GM21381 (cell line): Measurements from ENCODE around the gene DLGAP1.
"Not testable (repeated sequence)": the region's sequence is repeated elsewhere in the genome, so short reads cannot be mapped to it uniquely, and the experiment has no call there.

Source experiments
- ATAC-seq: cut with Tn5 transposase; IDR thresholded peaks from one replicate; pipeline ENCODE4 v1.9.1; 2021; ENCODE audit warnings: mild to moderate bottlenecking, moderate library complexity; ENCODE audit not compliant: unreplicated experiment

Gene DLGAP1

DNA sequence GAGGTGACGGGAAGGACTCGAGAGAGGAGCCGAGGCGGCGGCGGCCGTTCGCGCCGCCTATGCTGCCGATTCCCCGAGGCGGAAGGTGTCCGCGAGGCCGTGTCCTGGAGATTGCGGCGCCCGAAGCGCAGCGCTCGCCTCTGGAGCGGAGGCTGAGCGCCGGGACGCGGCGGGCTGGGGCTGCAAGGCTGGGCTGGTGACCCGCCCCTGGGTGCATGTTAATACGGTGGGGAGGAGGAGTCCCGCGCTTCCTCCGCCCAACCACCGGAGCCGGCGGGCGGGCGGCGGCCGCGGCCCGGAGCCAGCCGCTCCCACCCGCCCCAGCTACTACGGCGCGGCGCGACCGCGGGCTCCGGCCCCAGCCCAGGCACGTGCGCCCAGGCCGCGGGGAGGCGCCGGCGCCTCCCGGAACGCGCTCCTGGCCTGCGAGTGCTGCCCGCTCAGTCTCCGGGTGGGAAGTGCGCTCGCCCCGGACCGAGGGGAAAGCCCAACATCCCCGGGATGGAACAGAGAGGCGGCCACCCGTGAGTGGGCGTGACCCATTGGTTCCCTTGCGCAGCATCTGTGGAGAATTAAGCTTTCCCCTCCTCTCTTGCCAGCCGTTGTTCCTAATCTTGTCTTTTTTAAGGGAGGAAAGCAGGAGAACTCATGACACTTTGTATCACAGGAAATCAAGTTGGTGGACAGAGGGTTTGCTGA is at the start of gene DLGAP1:
Gene DLGAP1 (minus strand): TSS at position 195 of the 699 bp plus-strand sequence.
- ATAC-seq: peak; percentile 70

DNA sequence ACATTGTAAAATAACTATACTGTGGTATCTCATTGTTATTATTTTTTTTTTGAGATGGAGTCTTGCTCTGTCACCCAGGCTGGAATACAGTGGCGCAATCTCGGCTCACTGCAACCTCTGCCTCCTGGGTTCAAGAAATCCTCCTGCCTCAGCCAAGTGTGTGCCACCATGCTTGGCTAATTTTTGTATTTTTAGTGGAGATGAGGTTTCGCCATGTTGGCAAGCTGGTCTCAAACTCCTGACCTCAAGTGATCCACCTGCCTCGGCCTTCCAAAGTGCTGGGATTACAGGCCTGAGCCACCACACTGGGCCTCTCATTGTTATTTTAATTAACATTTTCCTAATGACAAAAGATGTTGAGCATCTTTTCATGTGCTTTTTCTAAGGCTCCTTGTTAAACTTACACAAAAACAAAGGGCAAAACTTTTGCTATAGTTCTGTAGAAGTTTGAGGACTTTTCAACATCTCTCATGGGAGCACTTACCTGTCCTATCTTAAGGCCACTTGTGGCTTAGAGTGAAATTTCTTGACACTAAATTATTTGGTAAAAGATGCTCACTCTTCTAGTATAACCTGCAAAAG is 39.7 kb upstream of the DLGAP1 start:
- not testable (repeated sequence) for ATAC-seq

DNA sequence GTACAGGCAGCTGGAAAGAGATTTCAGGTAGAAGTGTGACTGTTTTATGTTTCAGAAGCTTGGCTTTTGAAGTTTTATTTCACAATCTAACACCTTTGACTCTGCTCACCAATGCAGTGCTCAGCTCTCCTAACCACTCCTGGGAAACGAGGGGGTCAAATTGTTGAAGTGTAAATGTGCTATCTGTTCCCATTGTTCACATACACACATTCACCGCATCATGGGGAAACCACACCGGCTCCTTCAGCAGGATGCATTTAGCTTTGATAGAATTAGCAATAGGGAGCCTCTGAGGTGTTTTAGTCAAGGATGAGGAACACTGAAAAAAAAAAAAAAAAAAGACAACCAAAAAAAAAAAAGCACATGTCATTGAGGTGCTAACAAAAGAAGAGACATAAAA is 13.4 kb upstream of the DLGAP1 start:
- no peak for ATAC-seq

DNA sequence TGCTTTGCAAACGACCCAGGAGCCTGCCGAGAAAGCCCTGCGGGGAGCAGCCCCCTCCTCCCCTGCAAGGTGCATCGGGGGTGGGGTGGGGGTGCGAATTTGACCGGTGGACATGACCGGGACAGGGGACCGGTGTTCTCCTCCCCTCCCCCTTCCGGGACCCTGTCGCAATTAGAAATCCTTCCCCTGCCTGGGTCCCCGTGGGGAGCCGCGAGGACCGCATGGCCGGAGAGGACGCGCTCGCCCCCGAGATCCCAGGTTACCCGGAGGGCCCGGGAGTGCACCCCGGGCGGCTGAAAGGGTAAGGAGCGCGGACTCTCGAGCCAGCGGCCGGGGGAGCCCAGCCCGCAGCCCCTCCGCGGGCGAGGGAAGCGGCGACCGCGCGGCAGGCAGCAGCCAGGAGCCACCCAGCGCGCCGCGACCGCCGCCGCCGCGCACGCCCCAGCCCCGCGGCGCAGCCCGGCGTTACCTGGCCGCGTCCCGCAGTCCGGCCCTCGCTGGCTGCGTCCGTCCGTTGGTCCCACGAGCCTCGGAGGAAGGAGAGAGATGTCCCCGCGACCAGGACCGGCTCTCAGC is 482 bp downstream of the DLGAP1 start:
- peak; percentile 18 for ATAC-seq

DNA sequence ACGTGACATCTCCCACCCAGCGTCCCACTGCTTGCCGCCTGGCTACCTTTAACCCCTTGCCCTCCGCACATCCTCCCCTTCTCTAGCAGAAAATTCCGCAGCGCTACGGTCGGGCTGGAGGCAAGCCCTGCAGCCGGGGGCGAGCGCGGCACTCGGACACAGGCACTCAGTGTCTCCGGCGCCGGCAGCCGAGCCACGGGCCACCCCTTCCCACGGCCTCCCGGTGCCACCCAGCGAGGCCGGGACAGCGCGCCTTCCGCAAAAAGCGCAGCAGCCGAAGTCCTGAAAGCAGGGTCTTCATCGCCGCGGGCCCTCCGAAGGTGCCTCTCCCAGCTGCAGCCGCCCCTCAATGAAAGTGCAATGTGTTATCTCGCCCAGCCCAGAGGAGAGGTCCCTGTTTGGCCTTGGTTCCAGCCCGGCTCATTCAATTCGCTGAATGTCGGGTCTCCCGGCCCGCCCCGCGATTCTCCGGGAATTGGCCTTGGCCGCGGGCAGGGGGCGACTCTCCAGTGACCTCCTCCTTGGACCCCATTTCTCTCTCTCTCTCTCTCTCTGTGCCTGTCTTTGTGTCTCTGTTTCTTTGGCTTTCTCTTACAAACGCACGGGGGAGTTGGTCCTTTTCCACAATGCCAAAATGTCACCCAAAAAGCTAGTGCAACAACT is 1.1 kb downstream of the DLGAP1 start:
- ATAC-seq: no peak

DNA sequence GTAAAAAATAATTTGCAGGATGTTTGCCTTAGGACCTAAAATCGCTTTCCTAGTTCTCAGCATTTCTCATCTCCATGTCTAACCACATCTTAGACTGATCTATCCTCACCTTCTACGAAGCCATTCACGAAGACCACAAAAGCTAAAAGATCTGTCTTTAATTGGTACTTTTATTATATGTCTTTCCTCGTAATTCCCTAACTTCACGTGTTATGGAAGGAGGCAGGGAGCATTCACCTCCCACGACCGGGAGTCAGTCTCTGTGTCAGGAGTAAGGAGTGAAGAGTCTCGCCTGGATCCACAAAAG is 1.6 kb downstream of the DLGAP1 start:
- no peak for ATAC-seq

DNA sequence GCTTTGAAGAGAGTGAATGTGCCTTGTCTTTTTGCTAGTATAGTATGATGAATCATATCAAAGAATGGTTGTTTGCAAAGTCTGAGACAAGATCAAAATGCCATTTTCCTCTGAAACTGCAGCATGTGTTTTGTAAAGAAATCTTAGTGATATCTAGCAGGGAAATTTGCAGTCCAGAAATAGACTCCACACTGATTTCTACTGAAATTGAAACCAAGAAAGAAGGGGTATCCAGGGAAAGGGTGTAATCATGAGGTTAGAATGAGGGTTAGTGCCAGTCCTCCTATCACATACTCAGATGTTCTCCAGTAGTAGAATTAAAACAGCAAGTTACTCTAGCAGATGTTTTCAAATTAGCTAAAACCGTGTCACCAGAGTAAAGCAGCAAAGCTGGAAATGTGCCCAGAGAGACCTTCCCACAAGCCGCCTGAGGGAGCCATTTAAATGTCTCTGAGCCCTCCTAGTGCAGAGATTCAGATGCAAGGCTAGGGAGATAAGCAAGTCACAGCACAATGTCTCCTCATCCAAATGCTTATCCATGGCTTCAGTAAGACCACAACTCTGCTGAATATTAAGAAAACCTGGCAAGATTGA is 4.9 kb downstream of the DLGAP1 start:
- no peak for ATAC-seq

DNA sequence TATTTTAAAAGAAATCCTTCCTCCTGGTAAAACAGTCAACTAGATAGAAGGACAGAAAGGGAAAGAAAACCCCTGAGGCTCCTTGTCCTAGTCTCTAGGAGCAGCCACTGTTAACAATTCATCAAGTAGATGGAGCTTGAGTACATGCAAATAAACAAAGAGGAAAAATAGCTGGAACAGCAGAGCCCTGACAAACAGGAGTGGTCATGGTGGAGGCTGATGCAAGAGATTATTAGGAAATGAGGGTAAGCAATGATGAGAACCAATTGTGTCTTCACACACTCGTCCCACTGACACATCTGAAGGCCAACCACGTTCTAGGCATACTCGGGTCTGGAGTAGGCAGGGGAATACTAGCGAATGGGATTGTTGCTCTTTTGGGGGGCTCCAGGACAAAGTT is 9.2 kb downstream of the DLGAP1 start:
- no peak for ATAC-seq

DNA sequence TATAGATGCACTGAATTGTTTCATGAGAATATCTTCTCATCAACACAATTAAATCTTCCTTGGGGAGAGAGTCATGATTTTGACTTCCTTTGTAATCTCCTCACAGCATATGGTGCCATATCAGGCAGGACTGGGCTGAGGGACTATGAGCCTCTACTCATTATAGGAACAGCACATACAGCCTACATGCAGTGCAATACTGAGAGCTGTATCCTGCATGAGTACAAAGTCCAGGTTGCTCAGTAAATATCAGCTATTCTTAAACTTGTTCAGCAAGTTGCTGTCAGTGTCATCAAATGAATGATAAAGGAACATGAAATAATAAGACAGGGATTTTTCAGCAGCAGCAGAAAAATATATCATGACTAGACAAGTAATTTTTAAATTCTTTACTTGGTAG is 10.8 kb downstream of the DLGAP1 start:
- no peak for ATAC-seq

DNA sequence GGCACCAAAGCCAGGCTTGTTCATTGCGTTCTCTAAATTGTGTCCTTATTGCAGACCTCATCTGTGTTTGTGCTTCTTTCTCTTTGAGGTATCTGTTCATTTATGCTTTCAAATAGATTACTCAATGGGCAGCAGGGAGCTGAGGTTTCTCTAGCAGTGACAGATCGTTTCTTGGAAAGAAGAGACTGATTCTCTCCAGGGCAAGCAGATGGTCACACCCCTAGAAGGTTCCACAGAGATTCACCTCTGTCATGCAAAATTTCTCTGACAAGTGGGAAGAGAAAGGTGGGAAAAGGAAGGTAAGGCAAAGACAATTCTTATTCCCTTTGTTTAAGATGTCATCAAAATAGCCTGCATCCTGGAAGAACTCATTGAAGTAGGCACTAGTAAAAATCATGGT is 14.0 kb downstream of the DLGAP1 start:
- ATAC-seq: no peak

DNA sequence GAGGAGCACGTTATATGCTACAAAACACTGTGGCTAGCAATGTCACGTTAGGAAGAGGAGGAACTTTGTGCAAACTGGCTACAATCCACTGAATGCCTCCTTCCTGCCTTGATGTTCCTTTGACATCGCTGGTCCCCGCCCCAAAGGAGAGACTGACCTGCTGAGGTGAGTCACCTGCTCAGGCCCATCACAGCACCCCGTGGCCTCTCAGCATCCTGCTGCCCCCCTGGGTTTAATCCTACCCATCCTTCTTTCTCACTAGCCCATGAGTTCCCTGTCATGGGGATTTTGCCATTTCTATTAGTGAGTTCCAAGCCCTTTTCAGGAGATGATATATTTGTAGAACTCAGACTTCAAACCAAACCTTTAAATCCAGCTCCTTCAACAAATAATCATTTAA is 16.2 kb downstream of the DLGAP1 start:
- no peak for ATAC-seq

DNA sequence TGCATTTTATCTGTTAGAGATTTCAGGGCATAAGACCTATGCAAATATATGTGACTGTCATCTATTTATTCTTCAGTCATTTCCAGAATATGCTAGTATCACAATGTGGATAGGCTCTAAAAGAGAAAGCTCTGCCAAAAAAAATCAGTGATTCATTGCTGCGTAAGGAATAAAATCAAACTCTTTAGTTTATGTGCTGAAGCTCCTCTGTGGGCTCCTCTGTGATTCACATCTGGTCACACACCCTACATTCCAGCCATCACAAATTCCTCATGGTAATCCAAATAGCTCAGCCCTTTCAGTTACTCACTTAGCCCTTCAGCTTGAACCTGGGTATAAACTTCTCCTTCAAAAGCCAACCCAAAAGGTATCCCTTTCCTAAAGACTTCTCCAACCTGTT is 21.4 kb downstream of the DLGAP1 start:
- ATAC-seq: no peak

DNA sequence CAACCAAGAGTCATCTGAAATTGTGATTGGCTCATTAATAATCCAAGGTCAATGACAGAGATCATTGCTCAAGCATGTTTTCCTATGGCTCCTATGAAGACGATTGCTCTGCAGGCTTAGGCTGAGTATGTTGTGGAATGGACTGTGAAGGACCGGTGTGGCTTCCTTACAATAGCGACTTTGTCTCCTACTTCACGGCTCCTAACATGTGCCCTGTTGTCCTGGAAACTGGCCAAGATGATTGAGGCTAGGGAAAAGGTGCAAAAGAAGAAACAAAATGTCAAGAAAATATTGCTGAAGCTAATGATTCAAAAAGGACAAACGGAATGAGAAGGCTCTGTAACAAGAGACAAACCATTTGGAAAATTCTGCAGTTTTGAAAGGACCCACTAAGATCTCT is 24.3 kb downstream of the DLGAP1 start:
- ATAC-seq: no peak

DNA sequence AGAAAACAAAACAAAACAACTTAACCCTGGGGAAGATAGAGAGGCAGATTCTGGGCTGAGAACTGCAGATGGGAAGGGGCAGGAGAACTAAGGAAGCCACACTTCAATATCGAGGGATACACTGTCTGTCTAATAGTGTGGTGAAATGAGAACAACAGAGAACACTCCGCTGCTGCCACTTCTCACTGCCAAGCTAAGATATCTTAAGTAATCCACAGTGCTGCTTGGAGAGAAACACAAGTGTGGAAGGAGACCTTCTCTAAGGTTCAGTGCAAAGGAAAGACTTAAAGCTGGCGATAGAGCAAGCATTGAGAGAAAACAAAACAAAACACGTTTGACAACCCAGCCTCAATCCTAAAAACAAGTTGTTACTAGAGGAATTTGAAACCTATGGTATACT is 37.4 kb downstream of the DLGAP1 start:
- no peak for ATAC-seq

DNA sequence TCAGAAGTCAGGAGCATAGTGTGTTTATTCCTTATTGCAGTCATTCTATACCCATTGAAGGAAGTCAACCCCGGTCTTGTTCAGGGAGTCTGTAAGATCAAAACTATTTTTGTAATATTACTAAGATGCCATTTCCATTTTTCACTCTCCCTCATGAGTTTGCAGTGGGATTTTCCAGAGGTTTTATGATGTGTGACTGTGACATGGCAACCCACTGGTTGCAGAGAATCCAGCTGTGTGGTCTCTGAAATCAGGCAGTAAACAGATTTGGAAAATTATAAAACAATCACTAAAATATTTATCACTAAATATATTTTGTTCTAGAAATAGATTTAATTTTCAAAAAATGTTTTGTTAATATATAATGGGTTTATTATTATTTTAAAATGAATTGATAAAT is 38.1 kb downstream of the DLGAP1 start:
- no peak for ATAC-seq

DNA sequence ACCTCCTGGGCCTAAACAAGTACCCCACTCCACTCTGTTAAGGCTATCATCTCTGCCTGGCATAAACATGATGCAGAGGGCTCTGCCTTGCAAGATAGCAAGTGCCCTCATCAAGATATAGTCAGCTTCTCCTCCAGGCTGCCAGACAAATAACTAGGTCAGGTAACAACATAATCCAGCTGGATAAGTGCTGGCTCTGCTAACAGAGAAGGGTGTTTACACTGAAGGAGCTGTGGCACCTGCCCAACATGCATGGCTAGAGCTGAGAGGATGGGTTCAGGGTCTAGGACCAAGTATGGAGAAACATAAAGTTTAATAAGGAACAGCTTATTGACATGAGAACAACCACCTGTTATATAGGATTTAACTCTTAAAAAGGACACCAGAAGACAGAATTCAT is 42.8 kb downstream of the DLGAP1 start:
- no peak for ATAC-seq

DNA sequence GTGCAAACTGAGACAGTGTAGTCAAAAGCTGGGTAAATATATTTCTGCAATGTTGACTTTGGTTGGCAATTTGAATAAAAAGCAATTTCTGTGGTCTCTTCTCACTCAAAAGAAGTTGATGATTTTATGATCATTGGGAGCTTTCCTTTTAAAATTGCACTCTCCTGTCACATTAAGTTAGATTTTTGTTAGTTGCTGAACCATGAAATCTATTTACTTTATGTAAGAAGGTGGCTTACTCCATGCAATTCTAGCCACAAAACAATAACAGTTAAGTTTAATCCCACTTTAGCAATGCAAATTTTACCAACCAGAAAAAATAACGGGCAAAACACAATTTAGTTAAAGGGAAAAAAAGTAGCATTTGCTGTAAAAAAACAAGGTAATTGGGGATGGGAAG is 48.3 kb downstream of the DLGAP1 start:
- ATAC-seq: no peak

DNA sequence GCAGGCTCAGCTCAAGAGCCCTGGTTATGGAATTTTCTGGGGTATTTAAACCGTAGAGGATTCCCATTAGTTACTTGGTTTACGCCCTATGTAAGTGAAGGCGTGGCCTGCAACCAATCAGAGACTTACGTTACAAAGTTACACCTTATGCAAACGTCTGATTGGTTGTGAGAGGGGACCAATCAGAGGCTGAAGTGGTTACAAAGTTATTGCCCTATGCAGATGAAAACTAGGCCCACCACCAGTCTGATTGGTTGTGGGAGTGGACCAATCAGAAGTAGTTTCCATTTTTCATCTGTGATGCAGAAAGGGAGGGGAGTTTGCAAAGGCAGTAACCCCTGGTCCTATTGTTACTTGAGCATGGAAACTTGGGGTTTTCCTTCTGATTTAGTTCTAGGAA is 49.1 kb downstream of the DLGAP1 start:
- no peak for ATAC-seq

DNA sequence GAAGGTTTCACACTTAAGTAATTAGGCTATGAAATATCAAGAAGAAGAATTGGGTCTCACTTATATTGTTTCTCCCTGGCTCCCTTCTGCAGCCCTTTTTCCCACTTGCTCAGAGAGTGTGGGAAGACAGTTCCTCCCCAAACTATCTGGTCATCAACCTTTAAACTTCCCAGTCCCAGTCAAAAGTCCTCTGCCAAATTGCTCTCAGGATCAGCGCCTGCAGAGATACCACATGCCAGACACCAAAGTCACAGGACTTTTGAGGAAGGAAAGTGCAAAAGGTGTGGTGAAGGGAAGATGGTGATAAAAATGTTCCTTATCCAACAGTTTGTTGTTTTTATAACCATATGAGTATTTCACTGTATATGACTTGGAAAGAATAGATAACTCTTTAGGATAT is 51.3 kb downstream of the DLGAP1 start:
- ATAC-seq: no peak

DNA sequence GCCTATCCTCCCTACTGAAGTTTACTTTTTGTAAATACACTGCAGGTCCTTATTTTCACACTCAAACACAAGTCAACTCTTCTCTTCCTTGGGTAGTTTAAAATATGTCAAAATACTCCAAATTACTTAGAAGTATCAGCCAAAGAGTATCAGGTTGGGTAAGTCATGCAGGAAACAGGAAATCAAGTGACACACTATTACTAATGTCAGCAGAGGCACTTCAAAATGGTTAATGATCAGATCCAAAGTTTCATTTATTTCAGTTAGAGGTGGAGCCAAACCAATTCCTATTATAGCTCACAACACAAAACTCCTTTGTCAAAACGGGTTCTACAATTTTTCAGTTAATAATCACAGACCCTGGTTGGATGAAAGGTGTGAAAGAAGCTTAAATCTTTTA is 54.2 kb downstream of the DLGAP1 start:
- no peak for ATAC-seq

DNA sequence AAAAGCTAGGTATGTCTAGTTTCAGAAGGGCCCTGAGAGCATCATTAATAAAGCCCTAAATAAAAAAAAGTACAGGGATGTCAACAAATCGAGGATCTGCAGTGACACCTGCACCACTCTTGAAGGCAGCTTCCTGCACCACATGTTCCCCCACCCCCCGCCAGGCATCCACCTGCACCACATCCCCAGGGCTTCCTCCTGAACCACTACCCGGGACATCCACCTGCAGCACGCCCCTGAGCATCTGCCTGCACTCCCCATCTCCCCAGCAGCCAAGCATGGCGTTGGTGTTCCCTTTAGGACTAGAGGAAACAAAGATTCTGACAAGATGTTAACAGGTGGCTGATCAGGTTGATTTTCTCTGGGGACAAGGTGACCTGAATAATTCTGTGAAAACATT is 55.2 kb downstream of the DLGAP1 start:
- no peak for ATAC-seq

DNA sequence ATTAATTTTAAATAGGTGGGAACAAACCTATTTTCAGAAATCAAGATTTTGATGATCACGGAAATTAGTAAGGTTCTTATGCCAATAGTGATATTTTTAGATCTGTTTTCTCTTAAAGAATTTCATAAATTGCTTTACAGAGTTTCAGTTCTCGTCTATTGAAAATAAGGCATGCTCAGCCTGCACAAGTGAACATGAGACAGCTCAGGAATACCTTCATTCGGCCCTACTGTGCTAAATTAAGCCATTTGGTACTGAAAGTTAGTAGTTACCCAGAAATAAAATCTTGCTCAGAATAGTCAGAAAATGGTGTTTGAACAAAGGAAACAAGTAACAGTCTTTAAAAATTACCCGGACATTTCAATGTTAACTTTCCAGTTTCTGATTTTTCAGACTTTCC is 60.4 kb downstream of the DLGAP1 start:
- ATAC-seq: no peak
